ENCODE measurements around the gene LATS2.

LATS2 gene

DNA sequence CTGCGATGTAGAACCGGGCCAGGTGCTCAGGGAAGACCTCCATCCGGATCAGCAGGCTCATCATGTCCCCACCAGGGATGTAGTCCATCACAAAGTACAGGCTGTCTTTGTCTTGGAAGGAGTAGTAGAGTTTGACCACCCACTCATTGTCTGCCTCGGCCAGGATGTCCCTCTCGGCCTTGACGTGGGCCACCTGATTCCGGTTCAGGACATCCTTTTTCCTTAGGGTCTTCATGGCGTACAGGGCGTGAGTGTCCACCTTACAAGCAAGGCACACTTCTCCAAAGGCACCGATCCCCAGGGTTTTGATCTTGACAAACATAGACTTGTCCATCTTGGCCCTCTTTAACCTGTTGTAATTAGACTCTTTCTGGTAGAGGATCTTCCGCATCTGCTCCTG lies 78.0 kb downstream of the LATS2 start:
- no peak overlapping the region for H3K4me3 ChIP-seq (ENCODE audit: low read depth, low read length)
- TF ChIP-seq, protein P1, sequence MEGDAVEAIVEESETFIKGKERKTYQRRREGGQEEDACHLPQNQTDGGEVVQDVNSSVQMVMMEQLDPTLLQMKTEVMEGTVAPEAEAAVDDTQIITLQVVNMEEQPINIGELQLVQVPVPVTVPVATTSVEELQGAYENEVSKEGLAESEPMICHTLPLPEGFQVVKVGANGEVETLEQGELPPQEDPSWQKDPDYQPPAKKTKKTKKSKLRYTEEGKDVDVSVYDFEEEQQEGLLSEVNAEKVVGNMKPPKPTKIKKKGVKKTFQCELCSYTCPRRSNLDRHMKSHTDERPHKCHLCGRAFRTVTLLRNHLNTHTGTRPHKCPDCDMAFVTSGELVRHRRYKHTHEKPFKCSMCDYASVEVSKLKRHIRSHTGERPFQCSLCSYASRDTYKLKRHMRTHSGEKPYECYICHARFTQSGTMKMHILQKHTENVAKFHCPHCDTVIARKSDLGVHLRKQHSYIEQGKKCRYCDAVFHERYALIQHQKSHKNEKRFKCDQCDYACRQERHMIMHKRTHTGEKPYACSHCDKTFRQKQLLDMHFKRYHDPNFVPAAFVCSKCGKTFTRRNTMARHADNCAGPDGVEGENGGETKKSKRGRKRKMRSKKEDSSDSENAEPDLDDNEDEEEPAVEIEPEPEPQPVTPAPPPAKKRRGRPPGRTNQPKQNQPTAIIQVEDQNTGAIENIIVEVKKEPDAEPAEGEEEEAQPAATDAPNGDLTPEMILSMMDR (IDR thresholded peaks at IDR 0.05; ENCODE audit: low read depth, low read length): no peak
- no peak for TF ChIP-seq MYC (IDR thresholded peaks at IDR 0.05; ENCODE audit: low read depth, low read length)
- TF ChIP-seq POLR2A (IDR thresholded peaks at IDR 0.05; ENCODE audit: extremely low read depth, insufficient read length): no peak
- TF ChIP-seq, protein P2, sequence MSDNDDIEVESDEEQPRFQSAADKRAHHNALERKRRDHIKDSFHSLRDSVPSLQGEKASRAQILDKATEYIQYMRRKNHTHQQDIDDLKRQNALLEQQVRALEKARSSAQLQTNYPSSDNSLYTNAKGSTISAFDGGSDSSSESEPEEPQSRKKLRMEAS (IDR thresholded peaks at IDR 0.05; ENCODE audit: low read depth, low read length): no peak
- DNase-seq (ENCODE audit: low read depth): no peak

DNA sequence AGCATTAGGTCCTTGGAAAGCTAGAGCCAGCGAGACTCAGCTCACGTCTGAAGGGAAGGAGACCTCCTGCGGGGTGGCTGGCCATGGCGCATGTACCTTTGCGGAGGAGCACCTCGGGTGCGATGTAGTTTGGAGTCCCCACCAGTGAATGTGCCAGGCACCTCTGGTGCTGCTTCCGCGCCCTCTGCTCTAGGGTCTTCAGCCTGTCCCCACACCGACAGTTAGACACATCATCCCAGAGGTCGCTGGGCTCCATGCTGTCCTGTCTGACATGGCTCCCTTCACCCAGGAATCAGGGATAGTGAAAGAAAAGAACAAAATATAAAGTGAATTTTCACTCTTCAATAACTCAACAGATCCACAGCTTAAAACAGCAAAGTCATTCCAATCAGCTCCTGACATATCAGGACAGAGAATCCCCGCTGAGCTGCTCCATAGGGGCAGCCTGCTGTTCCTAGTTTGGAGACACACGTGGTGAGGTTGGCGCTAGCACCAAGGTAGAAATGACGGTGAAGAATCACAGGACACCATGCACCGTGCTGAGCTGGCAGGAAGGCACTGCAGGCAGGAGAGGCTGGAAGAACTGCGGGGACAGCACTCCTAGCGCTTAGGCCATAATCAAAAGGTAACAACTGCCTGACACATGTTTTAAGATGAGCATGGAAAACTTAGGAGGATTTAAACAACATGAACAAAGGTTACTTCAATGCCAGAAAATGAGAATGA lies 79.9 kb downstream of the LATS2 start:
- TF ChIP-seq, protein P2 (IDR thresholded peaks at IDR 0.05; ENCODE audit: low read depth, low read length): no peak
- TF ChIP-seq POLR2A (IDR thresholded peaks at IDR 0.05; ENCODE audit: extremely low read depth, insufficient read length): no peak
- TF ChIP-seq, protein P1 (IDR thresholded peaks at IDR 0.05; ENCODE audit: low read depth, low read length): no peak
- TF ChIP-seq MYC (IDR thresholded peaks at IDR 0.05; ENCODE audit: low read depth, low read length): no peak
- no peak overlapping the region for H3K4me3 ChIP-seq (ENCODE audit: low read depth, low read length)
- DNase-seq (ENCODE audit: low read depth): no peak

DNA sequence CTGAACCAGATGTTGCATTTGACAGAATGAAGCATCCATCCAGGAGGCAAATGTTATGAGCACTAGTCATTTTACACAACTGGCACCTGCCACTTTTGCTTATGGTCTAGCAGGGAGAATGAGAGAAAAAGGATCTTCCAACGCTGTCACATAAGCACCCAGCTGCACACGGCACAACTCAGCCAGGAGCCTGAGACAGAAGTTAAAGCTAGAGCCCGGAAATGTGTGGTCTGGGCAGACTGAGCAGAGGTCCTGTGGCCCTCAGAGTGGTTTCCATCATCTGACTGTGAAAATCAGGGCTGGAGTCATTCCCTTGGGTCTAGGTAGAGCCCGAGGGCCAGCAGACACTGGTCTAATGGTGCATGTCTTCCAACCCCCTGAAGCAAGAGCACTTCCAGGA lies 80.5 kb downstream of the LATS2 start:
- H3K4me3 ChIP-seq (ENCODE audit: low read depth, low read length): peak overlapping the region; percentile 6
- peak; percentile 92 for DNase-seq (ENCODE audit: low read depth)
- no peak for TF ChIP-seq MYC (IDR thresholded peaks at IDR 0.05; ENCODE audit: low read depth, low read length)
- TF ChIP-seq, protein P2 (IDR thresholded peaks at IDR 0.05; ENCODE audit: low read depth, low read length): no peak
- TF ChIP-seq, protein P1 (IDR thresholded peaks at IDR 0.05; ENCODE audit: low read depth, low read length): no peak
- TF ChIP-seq POLR2A (IDR thresholded peaks at IDR 0.05; ENCODE audit: extremely low read depth, insufficient read length): no peak

DNA sequence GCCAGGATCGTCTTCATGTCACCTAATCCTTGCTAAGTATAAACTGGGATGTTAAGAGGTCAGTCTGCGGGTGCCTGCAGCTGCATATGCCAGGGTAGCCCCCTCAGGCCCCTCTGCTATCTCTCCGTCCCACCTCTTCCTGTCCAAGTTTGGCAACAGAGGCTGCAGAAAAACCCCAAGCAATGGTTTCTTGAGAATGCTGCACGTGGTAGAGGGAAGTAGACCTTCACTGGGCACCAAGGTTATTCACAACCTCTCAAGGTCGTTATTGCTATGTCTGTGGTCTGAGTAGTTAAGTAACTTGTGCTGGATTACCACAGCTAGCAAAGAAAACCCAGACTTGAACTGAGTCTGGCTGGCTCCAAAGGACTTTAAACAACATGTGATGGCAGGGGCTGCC lies 81.0 kb downstream of the LATS2 start:
- TF ChIP-seq MYC (IDR thresholded peaks at IDR 0.05; ENCODE audit: low read depth, low read length): peak; percentile 97
- TF ChIP-seq, protein P2 (IDR thresholded peaks at IDR 0.05; ENCODE audit: low read depth, low read length): peak; percentile 96
- TF ChIP-seq POLR2A (IDR thresholded peaks at IDR 0.05; ENCODE audit: extremely low read depth, insufficient read length): peak; percentile 33
- TF ChIP-seq, protein P1 (IDR thresholded peaks at IDR 0.05; ENCODE audit: low read depth, low read length): no peak

DNA sequence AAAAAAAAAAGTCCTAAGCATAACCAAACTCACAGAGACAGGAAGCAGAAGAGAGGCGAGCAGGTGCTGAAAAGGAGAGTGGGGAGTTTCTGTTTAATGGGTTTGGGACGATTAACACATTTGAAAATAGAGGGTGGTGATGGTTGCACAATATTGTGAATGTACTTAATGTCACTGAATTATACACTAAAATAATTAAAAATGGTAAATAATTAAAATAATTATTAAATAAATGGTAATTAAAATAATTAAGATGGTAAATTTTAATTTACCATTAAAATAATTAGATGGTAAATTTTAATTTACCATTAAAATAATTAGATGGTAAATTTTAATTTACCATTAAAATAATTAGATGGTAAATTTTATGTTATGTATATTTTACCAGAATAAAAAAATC lies 84.0 kb downstream of the LATS2 start:
- peak; percentile 50 for DNase-seq (ENCODE audit: low read depth)
- H3K4me3 ChIP-seq (ENCODE audit: low read depth, low read length): no peak overlapping the region
- TF ChIP-seq, protein P1 (IDR thresholded peaks at IDR 0.05; ENCODE audit: low read depth, low read length): no peak
- TF ChIP-seq, protein P2 (IDR thresholded peaks at IDR 0.05; ENCODE audit: low read depth, low read length): no peak
- no peak for TF ChIP-seq MYC (IDR thresholded peaks at IDR 0.05; ENCODE audit: low read depth, low read length)
- no peak for TF ChIP-seq POLR2A (IDR thresholded peaks at IDR 0.05; ENCODE audit: extremely low read depth, insufficient read length)

More for the DNA sequence above, 81.0 kb downstream of the LATS2 start:
- DNase-seq (ENCODE audit: low read depth): peak; percentile 98
- H3K4me3 ChIP-seq (ENCODE audit: low read depth, low read length): peak overlapping the region; percentile 46
